Neural cell (in vitro differentiated cells): ENCODE results near the gene ADAMTS17. TPM values are rescaled to one million over a fixed set of nuclear protein-coding genes. Genes with fewer than 3 reads are reported as not detected.

Experiments used
- H2AFZ ChIP-seq: fragments of 200-600, 300-800 bp; sonication (generic), shearing (Covaris generic); 2 replicates; pipeline ENCODE4 v1.6.0; 2014; ENCODE audit warnings: low read depth, mild to moderate bottlenecking, antibody characterized with exemption, low read length, moderate library complexity
- H3F3A ChIP-seq: fragments of 200-600 bp; shearing (Covaris generic); 2 replicates; pipeline ENCODE4 v1.6.1; 2016; ENCODE audit warnings: mild to moderate bottlenecking, moderate library complexity, mixed read lengths, antibody characterized with exemption, low read length; ENCODE audit not compliant: insufficient read depth, poor library complexity, severe bottlenecking
- H3K27ac ChIP-seq: fragments of 200-600, 300-800 bp; sonication (generic), shearing (Covaris generic); 2 replicates; pipeline ENCODE4 v1.5.1; 2014; ENCODE audit warnings: mild to moderate bottlenecking, low read length, moderate library complexity
- H3K27me3 ChIP-seq: fragments of 300-800, 200-600 bp; sonication (generic), shearing (Covaris generic); 2 replicates; pipeline ENCODE4 v1.6.0; 2014; ENCODE audit warnings: mild to moderate bottlenecking, low read depth, low read length, moderate library complexity; ENCODE audit not compliant: insufficient read depth
- H3K36me3 ChIP-seq: fragments of 300-800, 200-600 bp; sonication (generic), shearing (Covaris generic); 2 replicates; pipeline ENCODE4 v1.5.1; 2014; ENCODE audit warnings: mild to moderate bottlenecking, antibody characterized with exemption, low read length, moderate library complexity; ENCODE audit not compliant: insufficient read depth
- H3K4me2 ChIP-seq: fragments of 300-800, 200-600 bp; sonication (generic), shearing (Covaris generic); 2 replicates; pipeline ENCODE4 v1.6.0; 2014; ENCODE audit warnings: mild to moderate bottlenecking, low read length
- H3K4me3 ChIP-seq: fragments of 300-800, 200-600 bp; sonication (generic), shearing (Covaris generic); 2 replicates; pipeline ENCODE4 v1.5.1; 2014; ENCODE audit warnings: mild to moderate bottlenecking, low read length, moderate library complexity
- H3K79me2 ChIP-seq: fragments of 200-600 bp; shearing (Covaris generic); replicated peaks from 2 replicates; pipeline ENCODE4 v1.6.0; 2014; ENCODE audit warnings: mild to moderate bottlenecking, low read length, moderate library complexity; ENCODE audit not compliant: insufficient read depth
- H3K9ac ChIP-seq: fragments of 300-800, 200-600 bp; sonication (generic), shearing (Covaris generic); 2 replicates; pipeline ENCODE4 v1.6.1; 2016; ENCODE audit warnings: mild to moderate bottlenecking, low read length, mixed read lengths
- H3K9me2 ChIP-seq: fragments of 200-600 bp; shearing (Covaris generic); 2 replicates; pipeline ENCODE4 v1.6.1; 2016; ENCODE audit warnings: mild to moderate bottlenecking, low read length, mixed read lengths; ENCODE audit not compliant: insufficient read depth
- H3K9me3 ChIP-seq: fragments of 200-600, 300-800 bp; sonication (generic), shearing (Covaris generic); 2 replicates; pipeline ENCODE4 v1.6.1; 2016; ENCODE audit warnings: mild to moderate bottlenecking, mixed run types, low read length, moderate library complexity, mixed read lengths
- H4K20me1 ChIP-seq: fragments of 200-600 bp; shearing (Covaris generic); 2 replicates; pipeline ENCODE4 v1.6.1; 2016; ENCODE audit warnings: mild to moderate bottlenecking, mixed run types; ENCODE audit not compliant: insufficient read depth
- CTCF ChIP-seq: fragments of 450-650 bp; IDR thresholded peaks from 2 replicates; pipeline ENCODE4 v1.5.1; 2014; ENCODE audit warnings: antibody characterized with exemption, mild to moderate bottlenecking, moderate library complexity; ENCODE audit not compliant: poor library complexity, severe bottlenecking
- EP300 ChIP-seq: fragments of 450-650 bp; conservative IDR thresholded peaks from 2 replicates; pipeline ENCODE4 v1.6.1; 2014; ENCODE audit warnings: antibody characterized with exemption, mild to moderate bottlenecking, moderate library complexity; ENCODE audit not compliant: poor library complexity, severe bottlenecking
- EZH2 ChIP-seq: fragments of 200-600, 300-800 bp; shearing (Covaris generic), sonication (generic); IDR thresholded peaks from 2 replicates; pipeline ENCODE4 v1.6.1; 2014; ENCODE audit warnings: antibody characterized with exemption, low read length, borderline replicate concordance, mild to moderate bottlenecking; ENCODE audit not compliant: insufficient read depth, poor library complexity, severe bottlenecking
- MXI1 ChIP-seq: fragments of 450-650 bp; conservative IDR thresholded peaks from 2 replicates; pipeline ENCODE4 v1.6.1; 2014; ENCODE audit warnings: antibody characterized with exemption, mild to moderate bottlenecking; ENCODE audit not compliant: poor library complexity, severe bottlenecking
- POLR2AphosphoS5 ChIP-seq: IDR thresholded peaks from 2 replicates; pipeline ENCODE4 v1.6.1; 2012
- RAD21 ChIP-seq: fragments of 450-650 bp; conservative IDR thresholded peaks from 2 replicates; pipeline ENCODE4 v1.6.1; 2014; ENCODE audit warnings: antibody characterized with exemption, mild to moderate bottlenecking, moderate library complexity
- REST ChIP-seq: IDR thresholded peaks from 2 replicates; pipeline ENCODE4 v1.6.1; 2012; ENCODE audit warnings: borderline replicate concordance
- SMC3 ChIP-seq: fragments of 450-650 bp; conservative IDR thresholded peaks from 2 replicates; pipeline ENCODE4 v1.6.1; 2014; ENCODE audit warnings: antibody characterized with exemption, mild to moderate bottlenecking, moderate library complexity; ENCODE audit not compliant: poor library complexity
- TAF1 ChIP-seq: IDR thresholded peaks from 2 replicates; pipeline ENCODE4 v1.6.1; 2012; ENCODE audit warnings: low read depth
- polyA plus RNA-seq: library from polyadenylated mRNA; depleted of rRNA; stranded (reverse); fragments of >200 nt; gene quantifications from 2 replicates; pipeline ENCODE4 v1.2.3, GENCODE V29; 2014

The ADAMTS17 gene
- polyA plus RNA-seq, 1 donor from 2014 or later, result 0.04 TPM

GRCh38 chr15:100008258-100008657, 333.5 kb downstream of the ADAMTS17 start:
- Histone ChIP-seq H3K27ac (no peak overlapping the region), H3F3A (no peaks in the 10 kb centered on the region), H2AFZ (no peak overlapping the region), H3K9me2 (no peaks in the 10 kb centered on the region), H4K20me1 (no peaks in the 10 kb centered on the region), H3K27me3 (no peaks in the 10 kb centered on the region), H3K36me3 (no peaks in the 10 kb centered on the region), H3K9ac (no peak overlapping the region), H3K4me3 (no peak overlapping the region), H3K9me3 (no peaks in the 10 kb centered on the region), H3K79me2 (no peaks in the 10 kb centered on the region), H3K4me2 (no peak overlapping the region)
- no peak for TF ChIP-seq EP300
- no peak for TF ChIP-seq RAD21
- no peak for TF ChIP-seq EZH2
- no peak for TF ChIP-seq SMC3
- TF ChIP-seq REST, result no peak
- TF ChIP-seq TAF1, result no peak
- no peak for TF ChIP-seq CTCF
- TF ChIP-seq MXI1, result no peak
- no peak for TF ChIP-seq POLR2AphosphoS5

- no peaks in the 10 kb centered on the region for H3K36me3 ChIP-seq
- no peak overlapping the region for H3K27ac ChIP-seq
- H3K4me3 ChIP-seq, result no peak overlapping the region
- no peaks in the 10 kb centered on the region for H3K9me3 ChIP-seq
- H3K9ac ChIP-seq, result no peak overlapping the region
- no peaks in the 10 kb centered on the region for H4K20me1 ChIP-seq
- TF ChIP-seq POLR2AphosphoS5 (no peak), REST (no peak), SMC3 (no peak), EZH2 (no peak), CTCF (no peak), TAF1 (no peak), EP300 (no peak)
- no peaks in the 10 kb centered on the region for H3K9me2 ChIP-seq
- no peak overlapping the region for H3K4me2 ChIP-seq
- H3F3A ChIP-seq, result no peaks in the 10 kb centered on the region
- H3K27me3 ChIP-seq, result no peaks in the 10 kb centered on the region
- H3K79me2 ChIP-seq, result no peaks in the 10 kb centered on the region
- no peak overlapping the region for H2AFZ ChIP-seq
These were observed 334.2 kb downstream of the ADAMTS17 start for GRCh38 chr15:100007609-100008008.
